ENCODE data around the gene ADGRE2. TPM values are rescaled to one million over a fixed set of nuclear protein-coding genes. Genes with fewer than 3 reads are reported as not detected.
"Not testable (repeated sequence)": the region's sequence is repeated elsewhere in the genome, so short reads cannot be mapped to it uniquely, and the experiment has no call there.

The ADGRE2 gene
- polyA plus RNA-seq, 1 donor, result 0.33 TPM

- no peak for DNase-seq
These were observed 791 bp upstream of the ADGRE2 start for GRCh38 chr19:14779151-14779550.

- DNase-seq, result not testable (repeated sequence)
These were observed 715 bp downstream of the ADGRE2 start for GRCh38 chr19:14777645-14778044.

GRCh38 chr19:14775869-14776586 lies 2.3 kb downstream of the ADGRE2 start:
- no peak for DNase-seq

- DNase-seq, result not testable (repeated sequence)
These were observed 3.0 kb downstream of the ADGRE2 start for GRCh38 chr19:14775326-14775725.

GRCh38 chr19:14774373-14774772 lies 4.0 kb downstream of the ADGRE2 start:
- DNase-seq, result no peak

- DNase-seq, result not testable (repeated sequence)
These were observed 4.6 kb downstream of the ADGRE2 start for GRCh38 chr19:14773722-14774121.

GRCh38 chr19:14772995-14773394 lies 5.4 kb downstream of the ADGRE2 start:
- no peak for DNase-seq

GRCh38 chr19:14772467-14772866 lies 5.9 kb downstream of the ADGRE2 start:
- no peak for DNase-seq

- no peak for DNase-seq
These were observed 7.2 kb downstream of the ADGRE2 start for GRCh38 chr19:14770944-14771839.

GRCh38 chr19:14770136-14770535 lies 8.2 kb downstream of the ADGRE2 start:
- no peak for DNase-seq

GRCh38 chr19:14769201-14769600 lies 9.2 kb downstream of the ADGRE2 start:
- DNase-seq, result no peak

GRCh38 chr19:14768001-14768400 lies 10.4 kb downstream of the ADGRE2 start:
- no peak for DNase-seq

- DNase-seq, result no peak
These were observed 10.8 kb downstream of the ADGRE2 start for GRCh38 chr19:14767466-14767971.

- DNase-seq, result not testable (repeated sequence)
These were observed 12.5 kb downstream of the ADGRE2 start for GRCh38 chr19:14765841-14766240.

GRCh38 chr19:14765403-14765802 lies 13.0 kb downstream of the ADGRE2 start:
- not testable (repeated sequence) for DNase-seq

- DNase-seq, result no peak
These were observed 14.0 kb downstream of the ADGRE2 start for GRCh38 chr19:14764401-14764800.

- DNase-seq, result no peak
These were observed 14.7 kb downstream of the ADGRE2 start for GRCh38 chr19:14763497-14764145.

GRCh38 chr19:14762111-14762510 lies 16.2 kb downstream of the ADGRE2 start:
- DNase-seq, result no peak

- no peak for DNase-seq
These were observed 16.8 kb downstream of the ADGRE2 start for GRCh38 chr19:14761607-14762006.

GRCh38 chr19:14758816-14759215 lies 19.5 kb downstream of the ADGRE2 start:
- peak; percentile 5 for DNase-seq

GRCh38 chr19:14748601-14749000 lies 29.8 kb downstream of the ADGRE2 start:
- no peak for DNase-seq

- DNase-seq, result no peak
These were observed 31.5 kb downstream of the ADGRE2 start for GRCh38 chr19:14746886-14747285.

- DNase-seq, result no peak
These were observed 42.4 kb downstream of the ADGRE2 start for GRCh38 chr19:14735915-14736314.
